ENCODE results near the gene FAM3C. TPM values are rescaled to one million over a fixed set of nuclear protein-coding genes. Genes with fewer than 3 reads are reported as not detected.
A peak's percentile ranks its signal among the peaks of the same experiment; 100 is the strongest.

FAM3C gene
- total RNA-seq, 1 donor from 2014 or later = 65.5 TPM

DNA sequence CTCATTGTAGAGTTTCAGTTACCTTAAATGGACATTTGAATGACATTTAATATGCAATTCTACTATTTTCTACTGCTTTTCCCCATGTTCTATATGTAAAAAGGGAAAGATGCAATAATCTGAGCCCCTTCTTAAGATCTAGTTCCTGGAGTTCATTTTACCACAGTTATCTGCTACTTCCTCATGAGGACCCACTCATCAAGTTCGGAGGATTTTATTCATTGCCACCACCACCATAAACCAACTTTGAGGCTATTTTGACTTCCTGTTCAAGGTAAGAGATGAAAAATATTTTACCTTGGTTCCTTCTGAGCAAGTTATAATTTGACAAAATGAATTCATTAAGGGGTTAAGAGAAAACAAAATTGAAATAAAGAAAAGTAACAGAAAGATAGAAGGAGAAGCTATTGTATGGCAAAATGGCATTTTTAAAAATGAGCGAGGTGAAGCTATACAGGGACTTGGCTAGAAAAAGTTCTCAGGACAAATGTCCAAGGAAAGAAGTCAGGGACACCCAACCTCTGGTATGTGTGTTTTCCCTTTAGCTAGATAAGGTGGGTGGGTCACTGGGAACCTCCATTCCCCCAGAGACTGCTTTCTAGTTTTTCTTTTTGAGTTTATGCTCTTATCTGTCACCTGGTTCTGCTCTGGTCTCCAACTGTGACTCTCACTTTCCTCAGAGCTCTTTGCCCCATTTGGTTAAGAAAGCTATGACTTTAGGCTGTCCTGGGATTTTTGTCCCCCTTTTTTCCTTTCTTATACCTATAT is 14.9 kb upstream of the FAM3C start:
- DNase-seq (ENCODE audit: low spot score) = no peak

DNA sequence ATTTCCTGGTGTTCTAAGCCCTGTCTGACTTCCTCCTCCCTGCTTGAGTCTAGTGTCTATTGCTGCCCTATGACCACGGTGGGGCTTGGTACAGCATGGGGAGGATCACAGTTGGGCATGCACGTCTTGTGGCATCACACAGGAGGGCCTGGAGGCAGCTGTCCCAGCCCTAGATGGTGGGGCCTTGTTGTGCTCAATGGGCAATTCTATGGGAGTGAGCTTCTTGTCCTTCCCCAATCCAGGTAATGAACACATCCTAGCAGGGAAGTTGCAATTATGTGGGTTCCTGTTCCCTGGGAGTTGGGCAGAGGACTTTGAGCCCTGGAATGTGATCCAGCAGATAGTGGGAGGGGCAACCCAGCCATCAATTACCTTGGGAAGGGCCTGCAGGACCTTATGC is 10.8 kb upstream of the FAM3C start:
- DNase-seq (ENCODE audit: low spot score) = no peak

DNA sequence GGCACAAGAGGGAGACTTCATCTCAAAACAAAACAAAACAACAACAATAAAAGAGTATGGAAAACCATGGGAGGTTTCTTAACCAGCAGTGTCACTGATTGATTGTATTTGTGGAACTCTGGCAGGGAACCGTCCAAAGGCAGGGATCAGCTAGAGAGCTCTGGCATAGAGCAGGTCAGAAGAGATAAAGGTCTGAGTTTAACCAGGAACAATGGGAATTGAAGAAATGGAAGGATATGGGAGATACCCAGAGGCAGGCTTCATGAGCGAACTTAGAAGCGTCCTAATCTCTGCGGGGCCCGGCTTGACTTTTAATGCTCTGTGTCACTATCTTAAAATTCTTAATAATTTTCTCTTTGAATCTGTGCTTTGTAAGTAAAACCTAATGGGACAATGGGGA is 10.4 kb upstream of the FAM3C start:
- DNase-seq (ENCODE audit: low spot score) = no peak

DNA sequence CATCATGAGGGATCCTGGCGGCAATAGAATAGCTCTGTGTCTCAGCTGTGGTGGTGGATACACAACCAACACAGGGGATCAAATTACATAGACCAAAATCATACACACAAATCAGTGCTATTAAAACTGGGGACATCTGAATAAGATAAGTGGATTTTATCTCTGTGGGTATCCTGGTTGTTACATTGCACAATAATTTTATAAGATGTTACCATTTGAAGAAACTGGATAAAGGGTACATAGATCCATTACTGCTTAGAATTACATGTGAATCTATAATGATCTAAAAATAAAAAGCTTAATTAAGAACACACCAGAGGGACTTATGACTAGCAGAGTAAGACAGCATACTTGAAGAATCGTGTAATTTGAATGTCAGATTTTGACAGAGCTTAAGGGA is 8.2 kb upstream of the FAM3C start:
- no peak for DNase-seq (ENCODE audit: low spot score)

DNA sequence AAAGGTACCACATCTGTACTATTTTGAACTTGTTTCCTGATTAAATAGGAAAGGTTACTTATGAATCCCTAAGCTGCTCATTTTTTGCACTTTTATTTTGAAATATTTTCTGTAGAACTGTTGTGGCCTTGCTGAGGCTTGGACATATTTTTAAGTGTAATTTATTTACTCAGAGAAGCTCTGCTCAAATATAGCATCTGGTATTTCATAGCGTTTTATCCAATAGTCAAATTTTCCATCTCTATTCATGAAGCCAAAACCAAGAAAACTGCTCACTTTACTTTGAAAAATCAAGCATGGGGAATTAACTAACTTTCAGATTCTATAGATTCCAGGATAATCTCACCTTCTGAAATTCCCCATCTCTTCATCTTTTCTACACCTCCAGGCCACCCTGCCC is 6.6 kb upstream of the FAM3C start:
- peak; percentile 25 for DNase-seq (ENCODE audit: low spot score)

DNA sequence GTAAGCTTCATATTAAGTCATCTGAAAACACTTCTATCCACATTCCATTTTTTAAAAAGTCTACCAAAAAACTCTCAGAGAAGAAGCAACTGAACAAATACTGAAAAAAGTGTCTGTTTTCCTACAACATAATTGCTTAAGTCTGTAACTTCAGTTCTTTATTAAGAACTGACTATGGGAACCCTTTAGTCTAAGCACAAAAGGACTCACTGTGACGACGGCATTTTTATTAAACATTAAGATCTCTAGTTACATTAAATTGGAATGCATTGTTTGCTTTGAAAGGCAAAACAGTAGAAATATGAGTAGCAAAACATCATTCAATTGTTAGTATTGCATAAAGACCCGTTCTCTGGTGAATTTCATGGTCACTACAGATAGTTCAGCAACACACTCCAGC is 5.8 kb upstream of the FAM3C start:
- no peak for DNase-seq (ENCODE audit: low spot score)

DNA sequence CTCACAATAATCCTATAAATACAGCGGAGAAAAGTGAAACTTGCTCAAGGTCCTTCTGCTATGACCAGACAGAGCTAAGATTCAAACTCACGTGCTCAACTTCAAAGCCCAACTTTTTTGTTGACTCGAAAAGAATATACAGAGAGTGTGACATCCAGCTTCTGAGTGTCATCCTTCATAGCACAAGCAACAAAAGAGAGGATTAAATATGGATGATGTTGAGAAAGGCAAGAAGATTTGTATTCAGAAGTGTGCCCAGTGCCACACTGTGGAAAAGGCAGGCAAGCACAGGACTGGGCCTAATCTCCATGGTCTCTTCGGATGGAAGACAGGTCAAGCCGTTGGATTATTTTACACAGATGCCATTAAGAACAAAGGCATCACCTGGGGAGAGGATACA is 2.1 kb upstream of the FAM3C start:
- no peak for DNase-seq (ENCODE audit: low spot score)

DNA sequence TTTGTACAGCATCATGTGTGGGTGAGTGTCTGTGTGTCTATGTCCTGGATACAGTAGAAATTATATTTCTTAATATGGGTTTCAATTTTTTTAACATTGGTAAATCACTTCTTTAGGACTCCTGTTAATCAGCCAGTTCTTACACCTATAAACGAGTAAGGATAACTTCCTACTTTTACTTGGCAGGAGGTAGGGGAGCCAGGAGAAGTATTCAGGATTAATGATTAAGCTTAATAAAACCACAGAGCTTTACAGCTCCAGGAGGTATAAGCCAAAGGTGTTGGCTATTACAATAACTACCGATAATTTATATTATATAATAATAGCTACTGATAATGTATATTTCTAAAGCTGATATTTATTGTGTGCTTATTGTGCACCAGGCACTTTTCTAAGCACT is 1.7 kb upstream of the FAM3C start:
- DNase-seq (ENCODE audit: low spot score) = no peak

DNA sequence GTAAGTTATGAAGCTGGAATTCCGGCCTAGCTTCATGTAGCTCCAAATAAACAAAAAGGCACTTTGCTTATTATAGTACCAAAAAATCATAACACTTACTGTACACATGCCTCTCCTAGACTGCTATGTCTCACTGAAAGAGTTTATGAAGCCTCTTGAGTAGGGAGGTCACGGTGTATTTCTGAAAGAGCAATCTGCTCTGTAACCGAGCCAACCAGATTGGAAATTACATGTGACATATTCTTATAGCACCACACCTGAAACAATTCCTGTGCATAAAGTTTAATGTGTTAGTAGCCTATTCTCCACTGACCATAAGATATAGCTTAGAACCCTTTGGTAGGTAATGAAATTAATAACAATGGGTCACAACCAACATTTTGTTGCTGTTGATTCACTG is 1.3 kb upstream of the FAM3C start:
- no peak for DNase-seq (ENCODE audit: low spot score)

DNA sequence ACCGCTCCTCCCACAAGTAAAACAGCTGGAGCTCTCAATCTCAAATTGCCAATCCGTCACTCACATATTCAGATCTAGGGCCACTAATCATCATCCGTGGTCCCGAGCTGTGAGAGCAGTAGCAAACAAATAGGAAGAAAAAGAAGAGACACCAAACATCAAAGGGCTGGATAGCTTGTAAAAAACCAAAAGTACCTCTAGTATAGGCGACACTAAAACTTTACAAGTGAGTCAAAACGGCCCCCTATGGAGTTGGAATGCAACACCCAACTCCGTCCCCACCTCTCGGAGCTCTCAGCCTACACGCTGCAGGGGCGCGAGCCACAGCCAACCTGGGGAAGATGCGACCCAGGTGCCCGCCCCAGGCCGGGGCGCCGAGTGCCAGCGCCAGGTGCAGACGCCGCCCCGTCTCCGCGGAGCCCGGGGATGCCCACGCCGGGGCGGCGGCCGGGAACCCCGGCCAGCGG is 581 bp downstream of the FAM3C start:
- peak; percentile 20 for DNase-seq (ENCODE audit: low spot score)

DNA sequence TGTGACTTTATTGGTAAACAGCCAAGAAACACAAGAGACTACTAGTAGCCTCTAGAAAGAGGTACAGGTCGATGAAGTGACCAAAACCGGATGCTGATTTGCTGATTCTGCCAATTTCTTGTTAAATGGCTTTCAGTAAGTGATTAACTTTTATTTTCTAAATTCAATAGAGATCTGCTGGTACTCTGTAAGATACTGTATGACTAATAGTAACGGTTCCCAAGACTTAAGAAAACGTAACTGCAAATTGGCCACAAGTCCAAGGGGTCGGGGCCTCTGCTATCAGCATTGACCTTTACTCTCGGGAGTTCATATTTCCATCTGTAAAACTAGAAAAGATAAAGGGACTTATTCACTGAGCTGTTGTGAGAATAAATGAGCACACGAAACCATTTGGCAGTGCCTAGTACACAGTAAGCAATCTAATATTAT is 1.4 kb downstream of the FAM3C start:
- DNase-seq (ENCODE audit: low spot score) = peak; percentile 17

DNA sequence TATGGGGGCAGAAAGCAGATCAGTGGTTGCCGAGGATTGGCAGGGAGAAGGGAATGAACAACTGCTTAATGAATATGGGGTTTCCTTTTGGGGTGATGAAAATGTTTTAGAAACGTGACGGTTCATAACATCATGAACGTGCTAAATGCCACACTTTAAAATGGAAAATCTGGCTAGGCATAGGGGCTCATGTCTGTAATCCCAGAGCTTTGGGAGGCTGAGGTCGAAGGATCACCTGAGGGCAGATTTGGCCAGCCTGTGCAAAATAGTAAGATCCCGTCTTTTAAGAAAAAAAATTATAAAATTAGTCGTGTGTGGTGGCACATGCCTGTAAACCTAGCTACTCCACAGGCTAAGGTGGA is 3.1 kb downstream of the FAM3C start:
- no peak for DNase-seq (ENCODE audit: low spot score)

DNA sequence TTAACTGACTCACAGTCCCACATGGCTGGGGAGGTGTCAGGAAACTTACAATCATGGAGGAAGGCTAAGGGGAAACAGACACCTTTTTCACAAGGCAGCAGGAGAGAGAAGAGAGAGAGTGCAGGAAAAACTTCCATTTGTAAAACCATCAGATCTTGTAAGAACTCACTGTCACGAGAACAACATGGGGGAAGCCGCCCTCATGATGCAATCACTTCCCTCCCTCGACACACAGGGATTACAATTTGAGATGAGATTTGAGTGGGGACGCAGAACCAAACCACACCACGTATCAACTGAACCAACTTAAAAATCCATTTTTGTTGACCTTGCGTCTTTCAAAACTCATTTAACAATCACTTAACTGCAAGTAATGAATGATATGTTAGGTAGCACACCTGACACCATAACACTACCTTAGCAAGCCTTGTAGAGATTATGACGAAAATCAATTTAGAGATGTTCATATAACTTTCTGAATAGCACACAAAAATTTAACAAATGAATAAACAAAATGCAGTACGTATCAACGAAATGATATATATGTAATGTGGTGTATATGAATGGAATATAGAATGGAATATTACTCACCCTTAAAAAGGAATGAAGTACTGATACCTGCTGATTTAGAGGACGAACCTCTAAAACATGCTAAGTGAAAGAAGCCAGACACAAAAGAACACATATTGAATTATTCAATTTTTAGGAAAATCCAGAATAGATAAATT is 3.7 kb downstream of the FAM3C start:
- DNase-seq (ENCODE audit: low spot score) = no peak

DNA sequence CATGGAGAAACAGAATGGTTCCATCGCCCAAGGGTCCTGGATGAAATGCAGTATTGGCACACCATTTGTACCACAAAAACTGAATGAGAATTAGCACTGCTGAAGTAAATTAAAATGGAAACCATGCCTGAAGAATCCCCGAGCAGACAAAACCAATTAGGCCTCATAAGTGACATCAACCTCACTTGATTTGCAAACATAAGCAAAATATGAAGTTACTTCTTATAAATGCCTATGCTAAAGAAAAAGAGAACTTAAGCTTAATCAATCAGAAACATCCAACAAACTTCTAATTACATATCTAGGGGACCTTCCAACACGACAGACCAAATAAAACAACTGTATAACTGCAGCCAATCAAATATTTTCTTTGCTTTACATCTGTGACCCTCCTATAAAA is 4.4 kb downstream of the FAM3C start:
- DNase-seq (ENCODE audit: low spot score) = no peak

DNA sequence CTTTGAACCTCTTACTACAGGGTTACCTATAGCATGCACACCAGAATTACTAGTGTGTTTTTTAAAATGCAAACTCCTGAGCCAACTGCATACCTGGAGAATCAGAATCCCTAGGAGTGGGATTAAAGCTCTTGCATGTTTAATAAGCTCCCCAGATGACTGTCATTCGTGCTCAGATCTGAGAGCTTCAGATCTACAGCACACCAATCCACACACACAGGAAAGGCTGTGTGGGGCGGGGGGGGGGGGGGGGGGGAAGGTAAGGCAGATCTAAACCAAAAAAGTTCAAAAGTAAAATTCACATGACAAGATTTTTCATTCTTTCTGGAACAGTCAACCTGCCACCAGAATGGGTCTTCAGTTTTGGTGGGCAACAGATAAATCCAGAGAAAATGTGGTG is 5.5 kb downstream of the FAM3C start:
- DNase-seq (ENCODE audit: low spot score) = no peak

DNA sequence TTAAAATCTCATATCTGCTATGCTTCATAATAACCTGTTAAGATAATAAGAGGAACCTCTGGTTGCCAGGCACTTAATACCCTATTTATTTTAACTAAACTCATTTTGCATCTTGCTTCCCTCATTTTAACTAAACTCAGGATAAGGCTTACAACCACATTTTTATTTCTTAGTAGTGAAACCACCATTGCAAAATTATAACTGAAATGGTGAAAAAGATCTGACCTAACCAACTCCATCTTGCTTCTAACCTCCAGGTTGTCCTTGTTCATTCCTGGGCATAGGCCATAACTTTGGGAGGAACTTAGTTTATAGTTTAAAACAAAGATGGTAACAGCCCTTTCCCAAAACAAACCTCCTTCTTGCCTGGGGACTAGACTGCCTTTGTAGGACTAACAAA is 6.0 kb downstream of the FAM3C start:
- DNase-seq (ENCODE audit: low spot score) = no peak

DNA sequence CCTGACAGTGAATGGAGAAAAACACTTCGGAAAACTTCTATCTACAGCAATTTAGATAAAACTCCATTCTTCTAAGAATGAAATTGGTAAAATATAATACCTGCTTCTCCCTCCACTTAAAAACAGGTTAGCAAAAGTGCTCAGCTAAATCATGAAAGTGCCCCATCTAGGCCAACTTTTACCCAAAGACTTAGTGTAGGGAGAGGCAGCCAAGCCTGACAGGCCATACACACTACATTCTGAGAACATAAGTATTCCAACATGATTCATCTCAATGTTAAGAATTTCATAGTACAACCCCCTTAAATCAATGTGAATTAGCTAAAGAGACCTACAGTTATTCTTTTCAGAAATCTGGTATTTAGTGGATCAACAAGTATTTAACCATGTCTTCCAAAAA is 7.2 kb downstream of the FAM3C start:
- DNase-seq (ENCODE audit: low spot score) = no peak

DNA sequence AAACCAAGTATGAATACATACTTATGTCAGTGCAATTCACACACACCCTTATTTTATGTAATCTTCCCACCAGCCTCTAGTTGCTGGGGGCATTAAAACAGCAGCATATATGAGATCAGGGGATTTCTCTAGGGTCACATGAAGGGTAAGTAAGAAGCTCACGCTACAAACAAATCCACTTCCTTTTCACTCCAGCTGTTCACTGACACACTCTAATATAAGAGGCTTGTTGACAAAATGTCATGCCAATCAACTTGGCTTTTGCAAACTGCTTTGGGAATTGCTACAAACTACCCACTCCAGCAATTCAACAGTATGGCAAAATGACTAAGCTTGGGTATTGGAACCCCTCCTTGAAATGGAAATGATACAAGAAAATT is 10.3 kb downstream of the FAM3C start:
- no peak for DNase-seq (ENCODE audit: low spot score)

DNA sequence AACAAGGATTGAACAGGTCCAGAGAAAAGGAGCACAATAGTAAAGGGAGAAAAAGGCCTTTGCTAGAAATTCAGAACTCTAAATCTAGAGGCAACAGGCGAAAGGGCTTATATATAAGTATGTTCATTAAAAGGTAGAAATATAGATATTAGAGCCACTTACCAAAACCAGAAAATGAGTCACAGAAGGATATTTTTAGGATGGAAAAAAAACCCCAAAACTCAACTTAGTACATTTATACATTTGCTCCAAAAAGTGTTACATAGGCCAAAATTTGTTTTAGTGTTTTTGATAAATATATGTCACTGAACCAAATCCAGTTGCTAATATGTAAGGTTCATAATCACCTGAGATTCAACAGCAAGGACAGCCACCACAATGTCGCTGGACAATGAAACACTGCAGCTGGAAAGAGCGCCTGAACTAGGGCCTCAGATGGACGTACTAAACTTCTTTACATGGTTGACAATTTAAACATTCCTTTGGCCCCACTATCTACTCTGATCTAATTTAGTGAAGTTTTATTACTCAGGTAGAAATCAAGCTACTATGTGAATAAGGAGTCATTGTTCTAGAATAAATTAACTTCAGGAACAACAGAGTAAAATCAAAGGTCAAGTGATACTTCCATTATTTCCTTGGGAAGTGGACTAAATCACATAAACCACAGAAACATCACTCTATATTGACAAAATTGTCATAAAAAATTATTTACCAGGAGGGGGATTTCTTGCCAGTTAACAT is 10.9 kb downstream of the FAM3C start:
- DNase-seq (ENCODE audit: low spot score) = no peak

DNA sequence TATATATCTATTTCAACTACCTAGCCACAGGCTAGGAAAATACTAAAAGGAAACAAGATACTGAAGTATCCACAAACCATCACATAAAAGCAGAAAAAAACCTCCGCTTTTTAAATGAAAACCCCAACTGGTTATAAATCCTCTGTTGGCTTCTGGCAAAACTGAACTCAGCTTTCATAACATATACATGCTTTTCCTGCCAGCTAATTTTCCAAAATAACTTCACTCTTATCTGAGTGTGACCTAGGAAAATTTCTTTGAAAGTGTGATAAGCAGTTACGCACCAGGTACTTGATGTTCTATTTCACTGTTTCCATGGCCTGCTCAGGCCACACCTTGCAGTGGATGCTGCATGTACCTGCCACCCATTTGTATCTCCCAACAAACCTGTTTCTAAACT is 11.8 kb downstream of the FAM3C start:
- DNase-seq (ENCODE audit: low spot score) = peak; percentile 37

DNA sequence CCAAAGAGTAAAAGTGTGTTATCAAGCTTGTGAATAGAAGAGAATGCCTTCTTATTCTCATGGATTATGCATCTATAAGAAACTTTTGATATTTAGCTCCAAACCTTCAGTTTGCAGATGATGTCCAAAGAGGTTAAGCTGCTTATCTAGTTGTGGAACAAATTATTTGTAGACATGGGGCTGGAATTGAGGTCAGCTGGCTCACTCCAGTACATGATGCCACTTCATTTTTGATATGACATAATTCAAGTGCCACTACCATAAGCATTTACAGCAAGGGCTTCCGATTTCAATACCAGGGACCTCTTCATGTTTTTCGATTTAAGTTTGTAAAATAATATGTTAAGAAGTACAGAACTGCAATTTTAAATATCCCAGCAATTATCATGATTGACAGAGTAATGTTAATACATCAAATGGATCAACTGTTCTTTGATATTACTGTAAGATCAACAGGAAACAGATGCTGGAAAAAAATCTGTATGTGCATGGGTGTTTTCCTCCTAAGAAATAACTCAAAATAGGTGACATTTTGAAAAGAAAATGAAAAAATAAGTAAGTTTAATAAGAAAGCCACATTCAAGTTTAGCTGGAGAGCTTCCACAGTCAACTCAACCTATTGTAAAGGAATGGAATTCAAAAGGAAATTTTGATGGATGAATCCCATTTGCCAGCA is 12.7 kb downstream of the FAM3C start:
- DNase-seq (ENCODE audit: low spot score) = no peak

DNA sequence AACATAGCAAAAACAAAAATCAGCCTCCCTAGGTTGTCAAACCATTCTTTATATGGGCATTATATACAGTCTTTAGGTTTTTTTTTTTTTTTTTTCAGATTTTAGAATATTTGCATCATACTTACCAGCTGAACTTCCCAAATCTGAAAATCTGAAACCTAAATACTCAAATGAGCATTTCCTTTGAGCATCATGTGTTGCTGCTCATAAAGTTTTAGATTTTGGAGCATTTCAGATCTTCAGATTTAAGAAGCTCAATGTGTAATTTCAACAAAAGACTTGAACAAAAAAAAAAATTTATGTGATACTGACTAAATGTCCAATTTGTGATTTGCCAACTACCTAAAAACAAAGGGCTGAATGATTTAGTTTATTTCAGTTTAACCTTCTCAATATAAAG is 13.6 kb downstream of the FAM3C start:
- DNase-seq (ENCODE audit: low spot score) = no peak

Measured in umbilical cord (tissue), 2 donors.